ENCODE data around the gene ADAP1. TPM values are rescaled to one million over a fixed set of nuclear protein-coding genes. Genes with fewer than 3 reads are reported as not detected.

Gene ADAP1
- total and polyA plus RNA-seq, 8 donors = 10.9 to 41.2 (median 14.4) TPM

DNA sequence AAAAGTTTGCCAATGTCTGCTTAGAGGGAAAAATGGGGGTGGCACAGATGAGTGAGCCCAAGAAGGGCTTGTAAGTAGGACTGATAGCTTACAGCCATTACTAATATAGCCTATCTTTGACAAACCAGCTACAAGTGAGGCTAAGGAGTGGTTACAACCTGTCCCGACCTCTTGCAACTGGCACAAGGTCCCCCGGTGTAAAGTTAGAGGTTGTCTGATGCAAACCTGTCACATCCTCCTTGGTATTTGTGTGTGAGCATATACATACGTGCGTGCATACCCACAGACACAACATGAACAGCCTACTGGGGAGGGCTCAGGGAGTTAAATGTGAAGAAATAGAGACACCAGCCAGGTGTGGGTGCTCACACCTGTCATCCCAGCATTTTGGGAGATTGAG, 14.6 kb downstream of the ADAP1 start:
- no peak for FAIRE-seq
- peak in 1 of 6 donors; percentile 6 for DNase-seq

DNA sequence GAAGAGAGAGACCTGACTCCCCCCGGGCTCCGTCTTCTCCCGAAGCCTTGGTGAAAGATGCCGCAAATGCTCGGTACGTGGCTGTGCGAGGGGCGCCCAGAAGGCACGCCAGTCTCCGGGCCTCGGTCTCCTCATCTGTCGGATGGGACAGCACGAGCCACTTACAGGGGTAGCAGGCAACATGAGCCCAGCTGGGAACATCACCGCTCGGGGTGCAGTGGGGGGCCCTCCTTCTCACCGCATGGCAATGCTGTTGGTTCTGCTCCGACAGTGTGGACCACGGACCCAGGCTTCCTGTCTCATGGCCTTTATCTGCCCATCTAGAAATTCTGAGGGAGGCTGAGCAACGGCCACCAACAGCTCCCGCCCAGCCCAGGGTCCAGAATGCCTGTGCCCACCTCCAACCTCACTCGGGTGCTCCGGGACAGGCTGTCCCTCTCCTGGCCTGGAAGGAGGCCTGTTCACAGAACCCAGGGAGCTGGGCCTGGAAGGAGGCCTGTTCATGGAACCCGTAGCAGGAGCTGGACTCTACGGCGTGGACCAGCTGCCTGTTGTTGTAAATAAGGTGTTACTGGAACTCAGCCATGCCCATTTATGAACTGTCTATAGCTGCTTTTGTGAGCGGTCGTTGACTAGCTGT, 15.8 kb downstream of the ADAP1 start:
- TF ChIP-seq, protein P1, sequence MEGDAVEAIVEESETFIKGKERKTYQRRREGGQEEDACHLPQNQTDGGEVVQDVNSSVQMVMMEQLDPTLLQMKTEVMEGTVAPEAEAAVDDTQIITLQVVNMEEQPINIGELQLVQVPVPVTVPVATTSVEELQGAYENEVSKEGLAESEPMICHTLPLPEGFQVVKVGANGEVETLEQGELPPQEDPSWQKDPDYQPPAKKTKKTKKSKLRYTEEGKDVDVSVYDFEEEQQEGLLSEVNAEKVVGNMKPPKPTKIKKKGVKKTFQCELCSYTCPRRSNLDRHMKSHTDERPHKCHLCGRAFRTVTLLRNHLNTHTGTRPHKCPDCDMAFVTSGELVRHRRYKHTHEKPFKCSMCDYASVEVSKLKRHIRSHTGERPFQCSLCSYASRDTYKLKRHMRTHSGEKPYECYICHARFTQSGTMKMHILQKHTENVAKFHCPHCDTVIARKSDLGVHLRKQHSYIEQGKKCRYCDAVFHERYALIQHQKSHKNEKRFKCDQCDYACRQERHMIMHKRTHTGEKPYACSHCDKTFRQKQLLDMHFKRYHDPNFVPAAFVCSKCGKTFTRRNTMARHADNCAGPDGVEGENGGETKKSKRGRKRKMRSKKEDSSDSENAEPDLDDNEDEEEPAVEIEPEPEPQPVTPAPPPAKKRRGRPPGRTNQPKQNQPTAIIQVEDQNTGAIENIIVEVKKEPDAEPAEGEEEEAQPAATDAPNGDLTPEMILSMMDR (IDR thresholded peaks at IDR 0.05) = no peak
- no peak overlapping the region for H3K27ac ChIP-seq
- no peak for ATAC-seq
- no peaks in the 10 kb centered on the region for H3K36me3 ChIP-seq
- peak in 3 of 6 donors; percentile 12 to 60 (median 46) for DNase-seq
- no peak overlapping the region for H3K4me3 ChIP-seq
- no peaks in the 10 kb centered on the region for H3K27me3 ChIP-seq
- H3K9me3 ChIP-seq = no peaks in the 10 kb centered on the region
- intact Hi-C loops (cut with DNase I) = no loop called here
- FAIRE-seq = no peak
- WGBS, 2 donors = 96 to 98% methylated on average over 27 of the region's 27 CpGs
- no peaks in the 10 kb centered on the region for H3K4me1 ChIP-seq

More for the DNA sequence above, 14.6 kb downstream of the ADAP1 start:
- WGBS, 2 donors = 97 to 98% methylated on average over 4 of the region's 4 CpGs
- H3K4me1 ChIP-seq = peaks cover 0 to 4% (median 0%) of the 10 kb centered on the region in 3 donors
- intact Hi-C loops (cut with DNase I) = no loop called here
- no peak for ATAC-seq
- no peak overlapping the region for H3K27ac ChIP-seq
- TF ChIP-seq, protein P1 (IDR thresholded peaks at IDR 0.05) = no peak
- no peaks in the 10 kb centered on the region for H3K9me3 ChIP-seq
- no peaks in the 10 kb centered on the region for H3K36me3 ChIP-seq
- H3K4me3 ChIP-seq = no peak overlapping the region
- H3K27me3 ChIP-seq = no peaks in the 10 kb centered on the region

DNA sequence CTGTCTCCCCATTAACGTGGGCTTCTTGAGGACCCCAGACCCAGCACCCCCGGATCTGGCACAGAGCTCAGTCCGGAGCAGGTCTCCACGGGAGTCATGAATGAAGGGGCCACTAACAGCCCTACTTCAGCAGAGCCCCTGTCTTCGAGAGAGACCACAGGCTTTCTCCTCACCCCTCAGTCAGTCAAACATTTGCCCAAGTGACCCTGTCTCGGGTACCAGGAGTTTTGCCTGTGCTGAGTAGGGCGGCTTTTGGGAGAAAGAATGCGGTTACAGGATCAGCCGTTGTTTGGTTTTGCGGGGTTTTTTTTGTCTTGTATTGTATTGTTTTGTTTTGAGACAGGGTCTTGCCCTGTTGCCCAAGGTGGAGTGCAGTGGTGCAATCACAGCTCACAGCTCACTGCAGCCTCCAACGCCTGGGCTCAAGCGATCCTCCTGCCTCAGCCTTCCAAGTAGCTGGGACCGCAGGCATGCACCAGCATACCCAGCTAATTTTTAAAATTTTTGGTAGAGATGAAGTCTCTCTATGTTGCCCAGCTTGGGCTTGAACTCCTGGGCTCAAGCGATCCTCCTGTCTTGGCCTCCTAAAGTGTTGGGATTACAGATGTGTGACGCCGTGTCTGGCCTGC, 16.5 kb downstream of the ADAP1 start:
- WGBS, 2 donors = 86 to 93% methylated on average over 16 of the region's 16 CpGs
- FAIRE-seq (no peak), ATAC-seq (no peak), DNase-seq (peak in 3 of 6 donors; percentile 5 to 30 (median 20))
- TF ChIP-seq, protein P1 (IDR thresholded peaks at IDR 0.05) = no peak
- no peak overlapping the region for H3K27ac ChIP-seq
- H3K27me3 ChIP-seq = no peaks in the 10 kb centered on the region
- no peaks in the 10 kb centered on the region for H3K36me3 ChIP-seq
- H3K4me1 ChIP-seq = no peaks in the 10 kb centered on the region
- intact Hi-C loops (cut with DNase I) = no loop called here
- no peak overlapping the region for H3K4me3 ChIP-seq
- no peaks in the 10 kb centered on the region for H3K9me3 ChIP-seq

DNA sequence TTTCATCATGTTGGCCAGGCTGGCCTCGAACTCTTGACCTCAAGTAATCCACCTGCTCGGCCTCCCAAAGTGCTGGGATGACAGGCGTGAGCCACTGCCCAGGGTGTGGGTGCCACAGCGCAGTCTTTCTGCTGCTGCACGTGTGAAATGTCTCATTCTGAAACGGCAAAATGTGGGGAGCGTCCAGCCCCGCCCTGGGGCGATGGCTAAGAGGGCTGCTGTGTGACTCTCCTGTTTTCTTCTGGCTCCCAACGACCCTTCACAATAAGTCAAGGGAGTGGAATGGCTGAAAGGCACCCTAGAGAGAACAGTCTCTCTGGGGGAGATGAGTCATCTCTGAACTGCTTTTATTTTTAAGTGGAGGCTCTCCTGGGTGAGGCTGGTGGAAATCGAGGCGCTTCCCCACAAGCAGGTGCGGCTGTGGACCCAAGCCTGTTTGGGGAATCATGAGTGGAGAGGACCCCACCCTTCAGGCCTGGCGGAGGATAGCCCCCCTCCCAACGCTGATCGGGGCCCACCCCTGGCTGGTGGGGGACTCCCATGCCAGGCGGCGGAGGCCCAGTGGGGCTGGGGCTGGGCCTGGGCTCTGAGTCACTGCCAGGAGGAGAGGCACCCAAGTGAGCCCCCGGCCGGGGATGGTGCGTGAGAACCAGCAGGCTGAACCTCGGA, 18.0 kb downstream of the ADAP1 start:
- intact Hi-C loops (cut with DNase I) = no loop called here
- peak in 3 of 6 donors; percentile 30 to 70 (median 54) for DNase-seq
- Histone ChIP-seq H3K27me3 (no peaks in the 10 kb centered on the region), H3K4me3 (no peak overlapping the region), H3K4me1 (no peaks in the 10 kb centered on the region), H3K9me3 (no peaks in the 10 kb centered on the region), H3K27ac (no peak overlapping the region), H3K36me3 (no peaks in the 10 kb centered on the region)
- 87 to 93% methylated on average over 18 to 22 of the region's 22 CpGs for WGBS, 2 donors
- peak in 1 of 4 donors; percentile 17 for ATAC-seq
- FAIRE-seq = no peak
- TF ChIP-seq, protein P1 (IDR thresholded peaks at IDR 0.05) = no peak
